Prostate gland (tissue), 2 donors: ENCODE measurements around the gene DOK1. TPM values are rescaled to one million over a fixed set of nuclear protein-coding genes. Genes with fewer than 3 reads are reported as not detected.

Experiments
- DNase-seq: peaks from one replicate; pipeline ENCODE4 v3.0.0-alpha.2; 2019; ENCODE audit warnings: low spot score
- H3K27ac ChIP-seq, 2 donors: fragments of 200-600 bp; sonication (generic); 2 replicates each; pipeline ENCODE4 v1.5.1; 2017 to 2019
- H3K27me3 ChIP-seq: fragments of 200-600 bp; sonication (generic); replicated peaks from 2 replicates; pipeline ENCODE4 v1.5.1; 2019; ENCODE audit not compliant: insufficient read depth
- H3K36me3 ChIP-seq, 2 donors: fragments of 200-600 bp; sonication (generic); 1 replicate in 1 of 2; 2 replicates in 1 of 2; pipeline versions ENCODE4 v1.5.1 to v1.8.1; 2017 to 2019
- H3K4me1 ChIP-seq: fragments of 200-600 bp; sonication (generic); replicated peaks from 2 replicates; pipeline ENCODE4 v1.5.1; 2019
- H3K4me3 ChIP-seq, 2 donors: fragments of 200-600 bp; sonication (generic); 2 replicates each; pipeline ENCODE4 v1.5.1; 2017 to 2019
- H3K9me3 ChIP-seq: fragments of 200-600 bp; sonication (generic); 2 replicates; pipeline ENCODE4 v1.5.1; 2017
- POLR2A ChIP-seq: fragments of 450-650 bp; IDR thresholded peaks from one replicate; pipeline ENCODE4 v1.6.1; 2016; ENCODE audit warnings: antibody characterized with exemption, mild to moderate bottlenecking
- POLR2AphosphoS5 ChIP-seq: sonication (generic); formaldehyde crosslinking; IDR thresholded peaks from one replicate; pipeline ENCODE4 v1.6.1; 2017; ENCODE audit warnings: antibody characterized with exemption
- WGBS: methylation state at CpG from one replicate; pipeline ENCODE4 v1.1.5; 2018; 5-methylcytosine and 5-hydroxymethylcytosine counted together
- intact Hi-C: fragments of 100-400 bp; cut with DNase I; formaldehyde crosslinking; loops from one replicate; pipeline ENCODE4 v1.14.2; 2022
- total RNA-seq, 2 donors: library from RNA; depleted of rRNA; stranded (reverse); fragments of >200 nt; gene quantifications; one replicate each; pipeline ENCODE4 v1.1.0, GENCODE V29; 2016
- TF ChIP-seq, protein P1 (sequence below), 4 experiments: fragments of 200-600 bp in 2 of 4; fragments of 450-650 bp in 2 of 4; sonication (generic) in 2 of 4; IDR thresholded peaks; 1 replicate in 3 of 4; 2 replicates in 1 of 4; pipeline ENCODE4 v1.5.1; 2016 to 2019; ENCODE audit warnings: antibody characterized with exemption in 4 of 4, mild to moderate bottlenecking in 2 of 4, moderate library complexity in 2 of 4

Gene DOK1
- total RNA-seq, 2 donors from 2014 or later = 4.5 to 18.9 TPM

- H3K9me3 ChIP-seq = no peaks in the 10 kb centered on the region
- TF ChIP-seq POLR2A = no peak
- no peak for TF ChIP-seq POLR2AphosphoS5
- TF ChIP-seq, protein P1, sequence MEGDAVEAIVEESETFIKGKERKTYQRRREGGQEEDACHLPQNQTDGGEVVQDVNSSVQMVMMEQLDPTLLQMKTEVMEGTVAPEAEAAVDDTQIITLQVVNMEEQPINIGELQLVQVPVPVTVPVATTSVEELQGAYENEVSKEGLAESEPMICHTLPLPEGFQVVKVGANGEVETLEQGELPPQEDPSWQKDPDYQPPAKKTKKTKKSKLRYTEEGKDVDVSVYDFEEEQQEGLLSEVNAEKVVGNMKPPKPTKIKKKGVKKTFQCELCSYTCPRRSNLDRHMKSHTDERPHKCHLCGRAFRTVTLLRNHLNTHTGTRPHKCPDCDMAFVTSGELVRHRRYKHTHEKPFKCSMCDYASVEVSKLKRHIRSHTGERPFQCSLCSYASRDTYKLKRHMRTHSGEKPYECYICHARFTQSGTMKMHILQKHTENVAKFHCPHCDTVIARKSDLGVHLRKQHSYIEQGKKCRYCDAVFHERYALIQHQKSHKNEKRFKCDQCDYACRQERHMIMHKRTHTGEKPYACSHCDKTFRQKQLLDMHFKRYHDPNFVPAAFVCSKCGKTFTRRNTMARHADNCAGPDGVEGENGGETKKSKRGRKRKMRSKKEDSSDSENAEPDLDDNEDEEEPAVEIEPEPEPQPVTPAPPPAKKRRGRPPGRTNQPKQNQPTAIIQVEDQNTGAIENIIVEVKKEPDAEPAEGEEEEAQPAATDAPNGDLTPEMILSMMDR (IDR thresholded peaks at IDR 0.05) = no peak
Observed at GRCh38 chr2:74571058-74571457, 16.5 kb downstream of the DOK1 start.

GRCh38 chr2:74572178-74572925 lies 17.8 kb downstream of the DOK1 start:
- H3K36me3 ChIP-seq = no peaks in the 10 kb centered on the region
- TF ChIP-seq POLR2A = no peak
- no peak for TF ChIP-seq POLR2AphosphoS5
- TF ChIP-seq, protein P1 (IDR thresholded peaks at IDR 0.05) = no peak
- H3K27ac ChIP-seq = no peak overlapping the region
- DNase-seq = no peak
- 82% methylated on average over 3 of the region's 3 CpGs for WGBS
- H3K27me3 ChIP-seq = no peaks in the 10 kb centered on the region
- no peaks in the 10 kb centered on the region for H3K4me1 ChIP-seq
- H3K9me3 ChIP-seq = no peaks in the 10 kb centered on the region
- intact Hi-C loops = no loop called here
- no peak overlapping the region for H3K4me3 ChIP-seq

More at GRCh38 chr2:74571058-74571457, 16.5 kb downstream of the DOK1 start:
- 85% methylated on average over 1 of the region's 1 CpG for WGBS
- Histone ChIP-seq H3K27ac (no peak overlapping the region), H3K36me3 (no peaks in the 10 kb centered on the region), H3K4me3 (no peak overlapping the region), H3K4me1 (no peaks in the 10 kb centered on the region), H3K27me3 (no peaks in the 10 kb centered on the region)
- intact Hi-C loops = no loop called here
- no peak for DNase-seq

DNA sequence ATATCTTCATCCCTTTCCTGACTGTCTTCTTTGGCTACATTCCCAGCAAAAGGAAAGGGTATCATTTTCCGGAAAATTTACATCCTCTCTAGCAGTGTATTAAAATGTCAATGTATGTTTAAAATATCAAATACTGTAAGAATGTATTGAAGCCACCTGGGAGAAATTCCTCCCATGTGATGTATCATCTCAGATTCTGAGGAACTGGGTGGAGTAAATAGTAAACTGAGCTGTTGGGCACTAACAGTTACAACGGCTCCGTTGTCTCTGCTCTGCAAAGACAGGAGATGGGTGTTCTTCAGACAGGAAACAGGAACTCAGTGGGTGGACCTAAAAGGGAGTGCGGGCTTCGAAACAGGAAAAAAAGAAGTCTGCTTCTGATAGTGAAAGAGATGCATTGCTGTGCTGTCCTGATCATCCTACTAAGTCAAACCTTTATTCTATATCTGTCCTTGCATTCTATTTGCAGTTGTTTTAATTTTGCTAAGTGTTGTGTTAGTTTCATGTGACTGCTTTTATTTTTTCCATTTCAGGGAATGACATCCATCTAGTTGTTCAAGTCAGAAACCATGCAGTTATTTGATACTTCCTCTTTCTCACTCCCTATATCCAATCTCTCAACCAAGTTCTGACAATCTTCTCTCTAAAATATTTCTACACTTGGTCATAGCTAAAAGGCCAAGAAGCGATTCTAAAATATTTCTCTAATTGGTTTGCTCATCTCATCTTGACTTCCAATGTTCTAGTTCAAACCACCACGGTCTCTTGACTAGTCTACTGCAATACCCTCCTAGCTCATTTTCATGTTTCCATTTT lies 19.4 kb downstream of the DOK1 start:
- 45% methylated on average over 7 of the region's 7 CpGs for WGBS
- TF ChIP-seq, protein P1 (IDR thresholded peaks at IDR 0.05) = no peak
- no peak for TF ChIP-seq POLR2A
- TF ChIP-seq POLR2AphosphoS5 = no peak
- no peak overlapping the region for H3K4me3 ChIP-seq
- H3K9me3 ChIP-seq = no peaks in the 10 kb centered on the region
- intact Hi-C loops = no loop called here
- no peak for DNase-seq
- no peaks in the 10 kb centered on the region for H3K27me3 ChIP-seq
- no peak overlapping the region for H3K27ac ChIP-seq
- H3K36me3 ChIP-seq = no peaks in the 10 kb centered on the region
- no peaks in the 10 kb centered on the region for H3K4me1 ChIP-seq

DNA sequence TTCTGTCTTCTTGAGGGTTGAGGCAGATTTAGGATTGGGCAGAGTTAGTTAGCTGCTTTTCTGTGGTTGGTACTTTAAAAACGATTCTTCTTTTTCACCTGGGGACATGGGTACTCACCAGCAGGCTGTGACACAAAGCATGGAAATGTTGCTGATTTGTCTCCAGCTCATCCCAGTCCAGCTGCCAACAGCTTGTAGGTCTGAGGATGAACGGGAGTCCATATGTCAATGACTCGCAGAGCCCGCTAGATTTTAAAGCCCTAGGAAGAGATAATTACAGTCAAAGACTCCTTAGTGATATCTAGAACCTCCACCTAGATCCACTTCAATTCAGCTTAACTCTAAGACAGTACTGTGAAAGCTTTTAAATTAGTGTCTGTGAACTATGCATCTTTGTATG lies 20.8 kb downstream of the DOK1 start:
- no peak for DNase-seq
- 94% methylated on average over 4 of the region's 4 CpGs for WGBS

More for the DNA sequence above, 20.8 kb downstream of the DOK1 start:
- H3K4me3 ChIP-seq = no peak overlapping the region
- no peaks in the 10 kb centered on the region for H3K4me1 ChIP-seq
- no peak overlapping the region for H3K27ac ChIP-seq
- no peaks in the 10 kb centered on the region for H3K9me3 ChIP-seq
- no peaks in the 10 kb centered on the region for H3K27me3 ChIP-seq
- H3K36me3 ChIP-seq = no peaks in the 10 kb centered on the region
- TF ChIP-seq POLR2AphosphoS5 (no peak), POLR2A (no peak)
- TF ChIP-seq, protein P1 (IDR thresholded peaks at IDR 0.05) = no peak
- intact Hi-C loops = no loop called here
